ENCODE results near the gene NELL1.

DNA sequence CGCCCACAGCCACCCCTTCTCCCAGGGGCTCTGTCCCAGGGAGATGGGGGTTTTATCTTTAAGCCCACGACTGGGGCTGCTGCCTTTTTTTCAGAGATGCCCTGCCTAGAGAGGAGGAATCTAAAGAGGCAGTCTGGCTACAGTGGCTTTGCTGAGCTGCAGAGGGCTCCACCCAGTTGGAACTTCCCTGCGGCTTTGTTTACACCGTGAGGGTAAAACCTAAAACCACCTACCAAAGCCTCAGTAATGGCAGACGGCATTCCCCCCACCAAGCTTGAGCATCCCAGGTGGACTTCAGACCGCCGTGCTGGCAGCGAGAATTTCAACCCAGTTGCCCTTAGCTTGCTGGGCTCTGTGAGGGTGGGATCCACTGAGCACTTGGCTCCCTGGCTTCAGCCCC lies 535.8 kb downstream of the NELL1 start:
- TF ChIP-seq, protein P1, sequence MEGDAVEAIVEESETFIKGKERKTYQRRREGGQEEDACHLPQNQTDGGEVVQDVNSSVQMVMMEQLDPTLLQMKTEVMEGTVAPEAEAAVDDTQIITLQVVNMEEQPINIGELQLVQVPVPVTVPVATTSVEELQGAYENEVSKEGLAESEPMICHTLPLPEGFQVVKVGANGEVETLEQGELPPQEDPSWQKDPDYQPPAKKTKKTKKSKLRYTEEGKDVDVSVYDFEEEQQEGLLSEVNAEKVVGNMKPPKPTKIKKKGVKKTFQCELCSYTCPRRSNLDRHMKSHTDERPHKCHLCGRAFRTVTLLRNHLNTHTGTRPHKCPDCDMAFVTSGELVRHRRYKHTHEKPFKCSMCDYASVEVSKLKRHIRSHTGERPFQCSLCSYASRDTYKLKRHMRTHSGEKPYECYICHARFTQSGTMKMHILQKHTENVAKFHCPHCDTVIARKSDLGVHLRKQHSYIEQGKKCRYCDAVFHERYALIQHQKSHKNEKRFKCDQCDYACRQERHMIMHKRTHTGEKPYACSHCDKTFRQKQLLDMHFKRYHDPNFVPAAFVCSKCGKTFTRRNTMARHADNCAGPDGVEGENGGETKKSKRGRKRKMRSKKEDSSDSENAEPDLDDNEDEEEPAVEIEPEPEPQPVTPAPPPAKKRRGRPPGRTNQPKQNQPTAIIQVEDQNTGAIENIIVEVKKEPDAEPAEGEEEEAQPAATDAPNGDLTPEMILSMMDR (IDR thresholded peaks at IDR 0.05) = no peak
- TF ChIP-seq RAD21 (IDR thresholded peaks at IDR 0.05; ENCODE audit: low read length) (no peak), SIN3A (IDR thresholded peaks at IDR 0.05; ENCODE audit: borderline replicate concordance, low read depth, low read length) (no peak), NRF1 (IDR thresholded peaks at IDR 0.05; ENCODE audit: low read depth, low read length) (no peak)
